Caco-2 (cell line): ENCODE measurements around the gene MTX1. TPM values are rescaled to one million over a fixed set of nuclear protein-coding genes. Genes with fewer than 3 reads are reported as not detected.
"Not testable (repeated sequence)": the region's sequence is repeated elsewhere in the genome, so short reads cannot be mapped to it uniquely, and the experiment has no call there.

ENCODE experiments used
- BruUV-seq: library from RNA; stranded (reverse); fragments of 400-500 nt; replicated peaks from 2 replicates; lab custom pipeline; 2021; lab: Mats Ljungman, UMichigan
- CTCF ChIA-PET: fragments of 300-600 bp; sonication (Branson Sonifier 250); formaldehyde crosslinking; loops from one replicate; lab custom pipeline; 2022; ENCODE audit warnings: antibody characterized with exemption; lab: Charles Lee
- POLR2A ChIA-PET: fragments of 300-600 bp; sonication (Branson Sonifier 250); formaldehyde crosslinking; loops from one replicate; lab custom pipeline; 2022; ENCODE audit warnings: antibody characterized with exemption; lab: Charles Lee
- DNase-seq, 2 experiments: peaks; one replicate each; pipeline versions ENCODE4 v3.0.0 to v3.0.0-alpha.2; 2020 to 2022
- H3K27me3 ChIP-seq: replicated peaks from 2 replicates; pipeline ENCODE4 v1.6.0; 2011; ENCODE audit warnings: low read length; ENCODE audit not compliant: control insufficient read depth, insufficient read depth
- H3K36me3 ChIP-seq: 2 replicates; pipeline ENCODE4 v1.5.1; 2011; ENCODE audit warnings: low read length; ENCODE audit not compliant: control insufficient read depth, insufficient read depth
- H3K4me1 ChIP-seq: fragments of 250-450 bp; sonication (Bioruptor Pico); 2 replicates; pipeline ENCODE4 v1.5.1; 2020; ENCODE audit warnings: mild to moderate bottlenecking
- H3K4me3 ChIP-seq: 2 replicates; pipeline ENCODE4 v1.5.1; 2011; ENCODE audit warnings: low read depth, mild to moderate bottlenecking, control low read depth, low read length
- H3K9me3 ChIP-seq: fragments of 250-450 bp; sonication (Bioruptor Pico); 2 replicates; pipeline ENCODE4 v1.5.1; 2020; ENCODE audit warnings: mild to moderate bottlenecking, moderate library complexity
- H3K27ac Mint-ChIP-seq: one replicate; pipeline ENCODE4 v1.8.0; 2022; ENCODE audit warnings: mixed read lengths; ENCODE audit not compliant: unreplicated experiment
- H3K27me3 Mint-ChIP-seq: one replicate; pipeline ENCODE4 v1.8.0; 2022; ENCODE audit warnings: mixed read lengths; ENCODE audit not compliant: insufficient read depth, unreplicated experiment
- H3K36me3 Mint-ChIP-seq: one replicate; pipeline ENCODE4 v1.8.0; 2022; ENCODE audit warnings: mild to moderate bottlenecking, mixed read lengths; ENCODE audit not compliant: insufficient read depth, unreplicated experiment
- H3K4me1 Mint-ChIP-seq: one replicate; pipeline ENCODE4 v1.8.0; 2022; ENCODE audit warnings: low read depth, mixed read lengths; ENCODE audit not compliant: unreplicated experiment
- H3K4me3 Mint-ChIP-seq: one replicate; pipeline ENCODE4 v1.8.0; 2022; ENCODE audit warnings: mild to moderate bottlenecking, moderate library complexity, mixed read lengths; ENCODE audit not compliant: unreplicated experiment
- H3K9me3 Mint-ChIP-seq: one replicate; pipeline ENCODE4 v1.8.0; 2022; ENCODE audit warnings: mixed read lengths; ENCODE audit not compliant: unreplicated experiment
- intact Hi-C: fragments of 100-400 bp; cut with micrococcal nuclease; formaldehyde crosslinking; loops from one replicate; pipeline ENCODE4 v1.10.0; 2022; ENCODE audit not compliant: unreplicated experiment
- total RNA-seq: library from RNA; stranded (reverse); gene quantifications from 2 replicates; pipeline ENCODE4 v1.2.3, GENCODE V29; 2022
- TF ChIP-seq, protein P1 (sequence below), 2 experiments: fragments of 200-600 bp in 1 of 2; IDR thresholded peaks; 1 replicate in 1 of 2; 2 replicates in 1 of 2; pipeline versions ENCODE4 v1.5.1 to v1.8.0; 2011 to 2022; ENCODE audit warnings: antibody characterized with exemption in 1 of 2, control low read depth in 1 of 2, inconsistent platforms in 1 of 2, low read depth in 1 of 2, low read length in 1 of 2, mild to moderate bottlenecking in 1 of 2, moderate library complexity in 1 of 2; ENCODE audit not compliant: insufficient read depth in 1 of 2, severe bottlenecking in 1 of 2, unreplicated experiment in 1 of 2

Gene MTX1
- total RNA-seq, 1 experiment from 2014 or later: 65.3 TPM

DNA sequence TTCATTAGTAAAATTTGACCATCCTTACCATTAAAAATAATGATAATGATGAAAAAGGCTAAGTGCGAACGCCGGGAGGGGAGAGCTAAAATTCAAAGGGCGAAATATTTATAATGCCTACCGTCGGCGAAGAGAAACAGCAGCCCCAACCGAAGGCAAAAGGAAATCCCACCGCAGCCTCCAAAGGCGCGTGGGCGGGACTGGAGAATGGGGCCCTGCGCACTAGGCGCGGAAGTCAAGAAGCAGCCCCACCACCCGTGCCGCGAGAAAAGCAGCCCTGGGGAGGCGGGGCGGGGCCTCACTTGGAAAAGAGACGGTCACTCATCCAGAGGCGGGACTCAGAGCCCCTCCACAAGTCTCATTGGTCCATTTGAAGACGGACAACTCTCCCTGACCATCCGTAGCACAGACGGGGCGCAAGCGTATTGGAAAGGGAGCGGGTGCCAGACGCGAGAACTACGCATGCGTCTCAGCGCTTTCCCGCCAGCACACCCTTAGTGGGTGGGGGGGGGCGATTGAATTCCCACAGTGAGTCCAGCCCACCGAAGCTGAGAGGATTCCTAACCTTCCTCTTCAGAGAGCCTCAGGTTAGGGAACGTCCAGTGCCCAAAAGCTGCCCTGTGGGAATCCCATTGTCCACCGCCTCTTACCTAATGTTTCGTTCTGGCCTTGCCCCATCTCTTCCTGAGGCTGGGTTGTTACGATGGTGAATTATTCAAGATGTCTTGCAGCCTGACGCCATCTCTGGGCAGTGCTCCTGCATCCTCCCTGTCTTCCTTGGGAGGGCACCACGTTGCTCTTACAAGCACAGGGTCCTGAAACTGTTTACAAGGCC, 19.0 kb downstream of the MTX1 start:
- intact Hi-C loops: loop anchor here (1.0 to 5.0 kb wide), 2 partner anchors 17 to 35 kb away; no protein-coding TSS in a partner anchor

DNA sequence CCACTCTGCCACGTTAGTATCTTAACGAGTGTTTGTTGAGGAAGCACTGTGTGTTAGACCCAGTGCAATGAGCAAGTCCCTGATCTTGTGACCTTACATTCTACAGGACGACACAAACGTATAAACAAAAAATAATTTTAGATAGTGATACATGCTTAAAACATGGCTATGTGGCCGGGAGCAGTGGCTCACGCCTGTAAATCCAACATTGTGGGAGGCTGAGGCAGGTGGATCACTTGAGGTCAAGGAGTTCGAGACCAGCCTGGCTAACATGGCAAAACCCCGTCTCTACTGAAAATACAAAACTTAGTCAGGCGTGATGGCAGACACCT, 19.6 kb downstream of the MTX1 start:
- peaks cover 15% of the 10 kb centered on the region for H3K36me3 Mint-ChIP-seq
- intact Hi-C loops: loop anchor here (5.0 kb wide), 1 partner anchor 36 kb away; no protein-coding TSS in a partner anchor
- Histone ChIP-seq H3K36me3 (no peaks in the 10 kb centered on the region; the same call in 1 of the 2 replicates), H3K4me1 (peaks cover 22% of the 10 kb centered on the region), H3K4me3 (peak overlapping the region; percentile 43), H3K9me3 (no peaks in the 10 kb centered on the region), H3K27me3 (no peaks in the 10 kb centered on the region)
- no peak for DNase-seq
- peak overlapping the region; percentile 81 for H3K4me3 Mint-ChIP-seq
- ChIA-PET CTCF (interaction anchor here (1.5 to 2.5 kb wide), 2 partner anchors 19 to 21 kb away, joined by 5 to 10 read pairs; partner anchors contain the start of gene THBS3), POLR2A (interaction anchor here (2.0 kb wide), 1 partner anchor 19 kb away, joined by 10 read pairs; the partner anchor contains the start of gene MTX1)
- H3K9me3 Mint-ChIP-seq: no peaks in the 10 kb centered on the region
- H3K27me3 Mint-ChIP-seq: no peaks in the 10 kb centered on the region
- H3K4me1 Mint-ChIP-seq: peaks cover 25% of the 10 kb centered on the region
- peak overlapping the region; percentile 80 for H3K27ac Mint-ChIP-seq
- BruUV-seq: TSS peak; percentile 94
- TF ChIP-seq, protein P1, sequence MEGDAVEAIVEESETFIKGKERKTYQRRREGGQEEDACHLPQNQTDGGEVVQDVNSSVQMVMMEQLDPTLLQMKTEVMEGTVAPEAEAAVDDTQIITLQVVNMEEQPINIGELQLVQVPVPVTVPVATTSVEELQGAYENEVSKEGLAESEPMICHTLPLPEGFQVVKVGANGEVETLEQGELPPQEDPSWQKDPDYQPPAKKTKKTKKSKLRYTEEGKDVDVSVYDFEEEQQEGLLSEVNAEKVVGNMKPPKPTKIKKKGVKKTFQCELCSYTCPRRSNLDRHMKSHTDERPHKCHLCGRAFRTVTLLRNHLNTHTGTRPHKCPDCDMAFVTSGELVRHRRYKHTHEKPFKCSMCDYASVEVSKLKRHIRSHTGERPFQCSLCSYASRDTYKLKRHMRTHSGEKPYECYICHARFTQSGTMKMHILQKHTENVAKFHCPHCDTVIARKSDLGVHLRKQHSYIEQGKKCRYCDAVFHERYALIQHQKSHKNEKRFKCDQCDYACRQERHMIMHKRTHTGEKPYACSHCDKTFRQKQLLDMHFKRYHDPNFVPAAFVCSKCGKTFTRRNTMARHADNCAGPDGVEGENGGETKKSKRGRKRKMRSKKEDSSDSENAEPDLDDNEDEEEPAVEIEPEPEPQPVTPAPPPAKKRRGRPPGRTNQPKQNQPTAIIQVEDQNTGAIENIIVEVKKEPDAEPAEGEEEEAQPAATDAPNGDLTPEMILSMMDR (IDR thresholded peaks at IDR 0.05; ENCODE audit: insufficient read depth in 1 of 2, low read depth in 1 of 2, low read length in 1 of 2, severe bottlenecking in 1 of 2, unreplicated experiment in 1 of 2): no peak

More for the DNA sequence above, 19.0 kb downstream of the MTX1 start:
- CTCF ChIA-PET: interaction anchor here (0.7 to 2.5 kb wide), 7 partner anchors 18 to 136 kb away, joined by 3 to 10 read pairs (median 5); partner anchors contain the start of genes KRTCAP2 and THBS3
- Histone ChIP-seq H3K4me3 (peak overlapping the region; percentile 62), H3K4me1 (peaks cover 22% of the 10 kb centered on the region), H3K36me3 (no peaks in the 10 kb centered on the region; the same call in 1 of the 2 replicates), H3K27me3 (no peaks in the 10 kb centered on the region), H3K9me3 (no peaks in the 10 kb centered on the region)
- Mint-ChIP-seq H3K9me3 (no peaks in the 10 kb centered on the region), H3K27ac (peak overlapping the region; percentile 80), H3K27me3 (no peaks in the 10 kb centered on the region), H3K4me3 (peak overlapping the region; percentile 81), H3K4me1 (peaks cover 25% of the 10 kb centered on the region), H3K36me3 (peaks cover 20% of the 10 kb centered on the region)
- BruUV-seq: no TSS peak
- TF ChIP-seq, protein P1 (IDR thresholded peaks at IDR 0.05; ENCODE audit: insufficient read depth in 1 of 2, low read depth in 1 of 2, low read length in 1 of 2, severe bottlenecking in 1 of 2, unreplicated experiment in 1 of 2): no peak
- POLR2A ChIA-PET: interaction anchor here (0.6 to 2.0 kb wide), 2 partner anchors 18 to 508 kb away, joined by 4 to 10 read pairs; partner anchors contain the start of gene MTX1
- peak; percentile 99 for DNase-seq

DNA sequence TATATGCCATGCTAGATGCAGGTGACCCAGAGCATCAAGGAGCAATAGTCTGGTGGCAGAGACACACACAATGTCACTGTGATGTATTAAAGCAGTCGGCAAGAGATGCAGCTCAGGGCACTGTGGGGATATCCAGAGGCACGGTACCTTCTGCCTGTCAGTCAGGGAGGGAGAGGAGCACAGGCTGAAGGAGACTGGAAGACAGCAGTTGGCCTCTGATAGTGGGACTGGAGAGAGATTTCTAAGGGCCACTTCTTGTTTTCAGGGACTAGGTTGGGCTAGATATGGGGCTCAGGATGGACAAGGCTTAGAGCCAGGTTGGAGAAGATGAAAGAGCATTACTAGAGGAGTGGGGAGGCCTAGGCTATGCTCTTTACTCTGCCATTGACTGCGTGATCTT, 22.8 kb downstream of the MTX1 start:
- H3K27me3 ChIP-seq, H3K27me3 Mint-ChIP-seq, H3K9me3 ChIP-seq, BruUV-seq, H3K4me1 Mint-ChIP-seq, H3K9me3 Mint-ChIP-seq, H3K4me3 Mint-ChIP-seq, H3K27ac Mint-ChIP-seq, POLR2A ChIA-PET, H3K36me3 ChIP-seq, intact Hi-C loops, DNase-seq, H3K4me1 ChIP-seq, H3K4me3 ChIP-seq: not testable (repeated sequence)
- CTCF ChIA-PET: interaction anchor here (0.9 kb wide), 1 partner anchor 38 kb away, joined by 11 read pairs; no protein-coding TSS in a partner anchor
- H3K36me3 Mint-ChIP-seq: peaks cover 14% of the 10 kb centered on the region

DNA sequence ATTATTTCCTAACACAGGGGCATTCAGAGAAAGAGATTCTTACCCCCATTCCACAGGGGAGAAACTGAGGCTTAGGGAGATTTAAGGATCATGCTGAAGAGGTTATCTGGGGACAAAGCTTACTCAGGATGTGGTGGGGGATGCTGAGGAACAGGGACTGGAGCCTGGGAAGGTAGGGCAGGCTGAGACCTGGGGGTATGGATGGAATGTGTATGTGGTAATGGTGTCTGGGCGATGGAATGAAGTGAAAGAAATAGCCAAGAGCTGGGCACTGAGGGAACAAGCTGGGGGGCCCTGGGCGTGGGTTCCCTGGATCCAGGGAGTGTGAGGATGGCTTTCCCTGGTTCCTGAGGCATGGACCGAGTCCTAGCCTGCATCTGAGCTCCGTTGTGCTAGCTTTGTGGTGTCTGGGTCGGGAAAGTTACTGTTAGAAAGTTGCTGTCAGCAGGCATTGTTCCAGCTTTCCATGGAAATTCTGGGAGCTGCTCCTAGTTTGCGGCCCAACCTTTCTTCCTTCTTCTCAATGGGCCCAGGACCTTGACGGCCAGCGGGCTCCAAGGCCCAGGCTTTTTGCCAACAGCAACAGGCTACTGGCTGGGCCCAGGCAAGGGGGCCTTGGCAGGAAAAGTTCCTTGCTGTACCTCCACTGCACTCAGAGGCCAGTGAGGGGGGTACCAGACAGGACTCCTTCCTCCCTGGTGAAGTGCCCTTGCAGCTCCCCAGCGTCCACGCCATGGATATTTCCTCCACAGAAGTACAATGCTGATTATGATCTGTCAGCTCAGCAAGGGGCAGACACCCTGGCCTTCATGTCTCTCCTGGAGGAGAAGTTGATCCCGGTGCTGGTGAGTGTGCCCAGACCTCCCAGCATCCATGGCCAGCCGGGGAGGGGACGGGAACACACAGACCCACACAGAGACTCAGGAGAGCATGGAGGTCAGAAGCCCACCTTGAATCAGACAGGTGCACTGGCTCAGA, 23.8 kb downstream of the MTX1 start:
- H3K27ac Mint-ChIP-seq, H3K4me3 ChIP-seq, DNase-seq, BruUV-seq, H3K36me3 Mint-ChIP-seq, H3K4me1 Mint-ChIP-seq, H3K9me3 ChIP-seq, H3K4me3 Mint-ChIP-seq, H3K4me1 ChIP-seq, CTCF ChIA-PET, POLR2A ChIA-PET, H3K36me3 ChIP-seq, H3K27me3 Mint-ChIP-seq, H3K9me3 Mint-ChIP-seq, intact Hi-C loops, H3K27me3 ChIP-seq: not testable (repeated sequence)

DNA sequence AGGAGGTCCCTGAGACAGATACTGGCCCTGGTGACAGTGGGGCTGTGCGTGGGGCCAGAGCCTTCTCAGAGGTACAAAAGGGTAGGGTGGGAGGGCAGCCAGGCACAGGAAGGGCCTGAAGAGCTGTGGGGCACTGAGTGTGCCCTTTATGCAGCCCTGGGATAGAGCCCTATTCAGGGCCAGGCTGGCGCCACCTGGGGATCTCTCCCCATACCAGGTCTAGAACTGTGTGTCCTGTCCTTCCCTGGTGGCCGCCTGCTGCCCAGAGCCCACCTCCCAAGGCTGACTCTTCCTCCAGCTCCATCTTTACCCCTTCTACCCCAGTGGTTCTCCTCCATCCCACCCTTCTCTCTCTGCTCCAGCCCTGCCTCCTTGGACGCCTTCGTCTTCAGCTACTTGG, 25.0 kb downstream of the MTX1 start:
- H3K36me3 ChIP-seq, H3K4me1 Mint-ChIP-seq, H3K27me3 ChIP-seq, POLR2A ChIA-PET, H3K9me3 ChIP-seq, H3K27ac Mint-ChIP-seq, H3K4me3 Mint-ChIP-seq, CTCF ChIA-PET, H3K4me3 ChIP-seq, BruUV-seq, DNase-seq, H3K36me3 Mint-ChIP-seq, H3K27me3 Mint-ChIP-seq, H3K4me1 ChIP-seq, H3K9me3 Mint-ChIP-seq, intact Hi-C loops: not testable (repeated sequence)
